ENCODE measurements around the gene PCK1. TPM values are rescaled to one million over a fixed set of nuclear protein-coding genes. Genes with fewer than 3 reads are reported as not detected.

PCK1 gene
- total RNA-seq, 1 experiment from 2014 or later, result 0.21 TPM

DNA sequence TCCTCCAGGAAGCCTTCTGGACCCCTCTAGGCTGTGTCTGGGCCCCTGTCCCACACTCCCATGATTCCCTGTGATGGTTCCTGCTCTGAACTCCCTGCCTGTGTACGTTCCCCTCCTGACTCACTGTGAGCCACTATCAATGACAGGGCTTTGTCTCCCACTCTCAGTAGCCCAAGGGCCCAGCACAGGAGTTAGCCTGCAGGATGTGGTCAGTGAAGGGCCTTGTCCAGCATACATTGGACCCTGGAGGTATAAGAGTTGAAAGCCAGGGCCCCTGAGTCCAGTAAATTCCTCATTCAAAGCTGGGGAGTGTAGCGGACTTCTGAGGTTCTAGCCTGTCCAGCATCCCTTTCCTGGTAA is 40.3 kb downstream of the PCK1 start:
- Histone ChIP-seq H3K27me3 (ENCODE audit: control insufficient read depth, insufficient read depth, low read length) (no peaks in the 10 kb centered on the region), H3K36me3 (ENCODE audit: control insufficient read depth, insufficient read depth, low read length) (no peaks in the 10 kb centered on the region), H3K4me1 (ENCODE audit: control insufficient read depth, insufficient read depth, low read length) (no peaks in the 10 kb centered on the region), H3K27ac (ENCODE audit: low read length) (no peak overlapping the region), H3K9me3 (ENCODE audit: control insufficient read depth, insufficient read depth, low read depth, low read length) (no peaks in the 10 kb centered on the region), H3K4me3 (ENCODE audit: low read depth in 2 of 2, low read length in 2 of 2) (no peak overlapping the region)
- DNase-seq (ENCODE audit: low read depth, low spot score), result no peak
- POLR2A ChIA-PET, result no interaction called here
- TF ChIP-seq POLR2AphosphoS5 (IDR thresholded peaks at IDR 0.05; ENCODE audit: low read depth, low read length) (no peak), SIN3A (IDR thresholded peaks at IDR 0.05; ENCODE audit: borderline replicate concordance, insufficient read depth, low read depth, low read length) (no peak), TCF7L2 (IDR thresholded peaks at IDR 0.05; ENCODE audit: low read depth, low read length) (no peak)
- TF ChIP-seq, protein P1, sequence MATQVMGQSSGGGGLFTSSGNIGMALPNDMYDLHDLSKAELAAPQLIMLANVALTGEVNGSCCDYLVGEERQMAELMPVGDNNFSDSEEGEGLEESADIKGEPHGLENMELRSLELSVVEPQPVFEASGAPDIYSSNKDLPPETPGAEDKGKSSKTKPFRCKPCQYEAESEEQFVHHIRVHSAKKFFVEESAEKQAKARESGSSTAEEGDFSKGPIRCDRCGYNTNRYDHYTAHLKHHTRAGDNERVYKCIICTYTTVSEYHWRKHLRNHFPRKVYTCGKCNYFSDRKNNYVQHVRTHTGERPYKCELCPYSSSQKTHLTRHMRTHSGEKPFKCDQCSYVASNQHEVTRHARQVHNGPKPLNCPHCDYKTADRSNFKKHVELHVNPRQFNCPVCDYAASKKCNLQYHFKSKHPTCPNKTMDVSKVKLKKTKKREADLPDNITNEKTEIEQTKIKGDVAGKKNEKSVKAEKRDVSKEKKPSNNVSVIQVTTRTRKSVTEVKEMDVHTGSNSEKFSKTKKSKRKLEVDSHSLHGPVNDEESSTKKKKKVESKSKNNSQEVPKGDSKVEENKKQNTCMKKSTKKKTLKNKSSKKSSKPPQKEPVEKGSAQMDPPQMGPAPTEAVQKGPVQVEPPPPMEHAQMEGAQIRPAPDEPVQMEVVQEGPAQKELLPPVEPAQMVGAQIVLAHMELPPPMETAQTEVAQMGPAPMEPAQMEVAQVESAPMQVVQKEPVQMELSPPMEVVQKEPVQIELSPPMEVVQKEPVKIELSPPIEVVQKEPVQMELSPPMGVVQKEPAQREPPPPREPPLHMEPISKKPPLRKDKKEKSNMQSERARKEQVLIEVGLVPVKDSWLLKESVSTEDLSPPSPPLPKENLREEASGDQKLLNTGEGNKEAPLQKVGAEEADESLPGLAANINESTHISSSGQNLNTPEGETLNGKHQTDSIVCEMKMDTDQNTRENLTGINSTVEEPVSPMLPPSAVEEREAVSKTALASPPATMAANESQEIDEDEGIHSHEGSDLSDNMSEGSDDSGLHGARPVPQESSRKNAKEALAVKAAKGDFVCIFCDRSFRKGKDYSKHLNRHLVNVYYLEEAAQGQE (IDR thresholded peaks at IDR 0.05; ENCODE audit: insufficient read depth in 1 of 2, low read depth in 2 of 2, low read length in 1 of 2), result no peak
- TF ChIP-seq, protein P2, sequence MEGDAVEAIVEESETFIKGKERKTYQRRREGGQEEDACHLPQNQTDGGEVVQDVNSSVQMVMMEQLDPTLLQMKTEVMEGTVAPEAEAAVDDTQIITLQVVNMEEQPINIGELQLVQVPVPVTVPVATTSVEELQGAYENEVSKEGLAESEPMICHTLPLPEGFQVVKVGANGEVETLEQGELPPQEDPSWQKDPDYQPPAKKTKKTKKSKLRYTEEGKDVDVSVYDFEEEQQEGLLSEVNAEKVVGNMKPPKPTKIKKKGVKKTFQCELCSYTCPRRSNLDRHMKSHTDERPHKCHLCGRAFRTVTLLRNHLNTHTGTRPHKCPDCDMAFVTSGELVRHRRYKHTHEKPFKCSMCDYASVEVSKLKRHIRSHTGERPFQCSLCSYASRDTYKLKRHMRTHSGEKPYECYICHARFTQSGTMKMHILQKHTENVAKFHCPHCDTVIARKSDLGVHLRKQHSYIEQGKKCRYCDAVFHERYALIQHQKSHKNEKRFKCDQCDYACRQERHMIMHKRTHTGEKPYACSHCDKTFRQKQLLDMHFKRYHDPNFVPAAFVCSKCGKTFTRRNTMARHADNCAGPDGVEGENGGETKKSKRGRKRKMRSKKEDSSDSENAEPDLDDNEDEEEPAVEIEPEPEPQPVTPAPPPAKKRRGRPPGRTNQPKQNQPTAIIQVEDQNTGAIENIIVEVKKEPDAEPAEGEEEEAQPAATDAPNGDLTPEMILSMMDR (IDR thresholded peaks at IDR 0.05), result no peak
- in situ Hi-C loops (cut with HindIII; ENCODE audit: low pct_unique_long_range_greater_than_20kb, low sequenced_read_pairs) (no loop called here), intact Hi-C loops (cut with micrococcal nuclease; ENCODE audit: unreplicated experiment) (no loop called here)
- CTCF ChIA-PET, result no interaction called here
- BruUV-seq (replicated peaks), result no TSS peak
- ATAC-seq, result no peak

DNA sequence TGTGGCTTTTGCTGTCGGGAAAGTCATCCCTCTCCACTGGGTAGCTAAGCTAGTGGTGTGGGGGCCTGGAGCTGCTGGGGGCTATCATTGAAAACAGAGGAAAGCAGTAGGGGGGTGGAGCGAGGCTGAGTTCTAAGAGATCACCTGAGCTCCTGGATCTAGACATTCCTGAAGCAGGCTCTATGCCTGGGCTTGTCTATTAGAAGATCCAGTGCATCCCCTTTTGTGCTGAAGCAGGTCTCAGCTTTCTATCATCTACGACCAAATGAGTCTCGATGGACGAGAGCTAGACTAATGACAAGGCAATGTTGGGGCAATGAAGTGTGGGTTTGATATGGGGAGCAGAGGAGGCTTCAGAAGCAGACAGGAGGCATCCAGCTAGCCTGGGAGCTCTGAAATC is 40.8 kb downstream of the PCK1 start:
- POLR2A ChIA-PET, result no interaction called here
- TF ChIP-seq SIN3A (IDR thresholded peaks at IDR 0.05; ENCODE audit: borderline replicate concordance, insufficient read depth, low read depth, low read length) (no peak), POLR2AphosphoS5 (IDR thresholded peaks at IDR 0.05; ENCODE audit: low read depth, low read length) (no peak), TCF7L2 (IDR thresholded peaks at IDR 0.05; ENCODE audit: low read depth, low read length) (no peak)
- TF ChIP-seq, protein P2 (IDR thresholded peaks at IDR 0.05), result no peak
- TF ChIP-seq, protein P1 (IDR thresholded peaks at IDR 0.05; ENCODE audit: insufficient read depth in 1 of 2, low read depth in 2 of 2, low read length in 1 of 2), result no peak
- H3K4me1 ChIP-seq (ENCODE audit: control insufficient read depth, insufficient read depth, low read length), result no peaks in the 10 kb centered on the region
- DNase-seq (ENCODE audit: low read depth, low spot score) (no peak), ATAC-seq (no peak)
- H3K27ac ChIP-seq (ENCODE audit: low read length), result no peak overlapping the region
- BruUV-seq (replicated peaks), result no TSS peak
- in situ Hi-C loops (cut with HindIII; ENCODE audit: low pct_unique_long_range_greater_than_20kb, low sequenced_read_pairs), result no loop called here
- CTCF ChIA-PET, result interaction anchor here (0.6 kb wide), 1 partner anchor 75 kb away, joined by 3 read pairs; no protein-coding TSS in a partner anchor
- H3K9me3 ChIP-seq (ENCODE audit: control insufficient read depth, insufficient read depth, low read depth, low read length), result no peaks in the 10 kb centered on the region
- intact Hi-C loops (cut with micrococcal nuclease; ENCODE audit: unreplicated experiment), result no loop called here
- H3K36me3 ChIP-seq (ENCODE audit: control insufficient read depth, insufficient read depth, low read length), result no peaks in the 10 kb centered on the region
- no peaks in the 10 kb centered on the region for H3K27me3 ChIP-seq (ENCODE audit: control insufficient read depth, insufficient read depth, low read length)
- no peak overlapping the region for H3K4me3 ChIP-seq (ENCODE audit: low read depth in 2 of 2, low read length in 2 of 2)

Measured in Panc1 (cell line).